Neural progenitor cell (in vitro differentiated cells): Measurements from ENCODE around the gene CD300C. TPM values are rescaled to one million over a fixed set of nuclear protein-coding genes. Genes with fewer than 3 reads are reported as not detected.

ENCODE experiments used
- DNase-seq: peaks from one replicate; pipeline ENCODE4 v3.0.0-alpha.2; 2016; ENCODE audit warnings: low spot score
- H2AFZ ChIP-seq: fragments of 200-600 bp; sonication (generic); replicated peaks from 2 replicates; pipeline ENCODE4 v1.6.1; 2016; ENCODE audit warnings: antibody characterized with exemption
- H3F3A ChIP-seq: fragments of 200-600 bp; sonication (generic); 2 replicates; pipeline ENCODE4 v1.6.1; 2016; ENCODE audit warnings: antibody characterized with exemption, low read depth
- H3K27ac ChIP-seq: fragments of 200-600 bp; sonication (generic); 2 replicates; pipeline ENCODE4 v1.5.1; 2016; ENCODE audit warnings: mild to moderate bottlenecking
- H3K27me3 ChIP-seq: fragments of 200-600 bp; sonication (generic); 2 replicates; pipeline ENCODE4 v1.6.1; 2016; ENCODE audit warnings: mild to moderate bottlenecking, moderate library complexity
- H3K36me3 ChIP-seq: fragments of 200-600 bp; sonication (generic); 2 replicates; pipeline ENCODE4 v1.5.1; 2016
- H3K4me1 ChIP-seq: fragments of 200-600 bp; sonication (generic); 2 replicates; pipeline ENCODE4 v1.6.1; 2016; ENCODE audit warnings: mixed run types
- H3K4me2 ChIP-seq: fragments of 200-600 bp; sonication (generic); 2 replicates; pipeline ENCODE4 v1.6.1; 2016
- H3K4me3 ChIP-seq: fragments of 200-600 bp; sonication (generic); 2 replicates; pipeline ENCODE4 v1.5.1; 2016
- H3K79me2 ChIP-seq: fragments of 200-600 bp; sonication (generic); 2 replicates; pipeline ENCODE4 v1.6.1; 2016; ENCODE audit warnings: low read depth
- H3K9ac ChIP-seq: fragments of 200-600 bp; sonication (generic); 2 replicates; pipeline ENCODE4 v1.6.1; 2016
- H3K9me3 ChIP-seq: fragments of 200-600 bp; sonication (generic); 2 replicates; pipeline ENCODE4 v1.5.1; 2016; ENCODE audit warnings: low read depth
- H4K20me1 ChIP-seq: fragments of 200-600 bp; sonication (generic); 2 replicates; pipeline ENCODE4 v1.6.1; 2016; ENCODE audit warnings: low read depth
- H3K27ac Mint-ChIP-seq: 3 replicates; pipeline ENCODE4 v1.8.0; 2021; ENCODE audit warnings: mixed read lengths
- H3K27me3 Mint-ChIP-seq: 2 replicates; pipeline ENCODE4 v1.8.0; 2022; ENCODE audit warnings: low read depth, mild to moderate bottlenecking, inconsistent platforms, moderate library complexity, mixed read lengths; ENCODE audit not compliant: insufficient read depth
- H3K36me3 Mint-ChIP-seq: 3 replicates; pipeline ENCODE4 v1.8.0; 2021; ENCODE audit warnings: mixed read lengths
- H3K4me1 Mint-ChIP-seq: 3 replicates; pipeline ENCODE4 v1.8.0; 2021; ENCODE audit warnings: mixed read lengths
- H3K4me3 Mint-ChIP-seq: 3 replicates; pipeline ENCODE4 v1.8.0; 2021; ENCODE audit warnings: mild to moderate bottlenecking, moderate library complexity, mixed read lengths
- H3K9me3 Mint-ChIP-seq: 3 replicates; pipeline ENCODE4 v1.8.0; 2020; ENCODE audit warnings: mixed read lengths
- EZH2 ChIP-seq: fragments of 200-600 bp; sonication (generic); IDR thresholded peaks from 2 replicates; pipeline ENCODE4 v1.6.1; 2017; ENCODE audit warnings: antibody characterized with exemption, mild to moderate bottlenecking, moderate library complexity
- EZH2phosphoT487 ChIP-seq: fragments of 200-600 bp; sonication (generic); IDR thresholded peaks from 2 replicates; pipeline ENCODE4 v1.6.1; 2017; ENCODE audit warnings: antibody characterized with exemption
- total RNA-seq: library from RNA; depleted of rRNA; stranded (reverse); fragments of >200 nt; gene quantifications from 2 replicates; pipeline ENCODE4 v1.2.3, GENCODE V29; 2015; ENCODE audit warnings: low replicate concordance
- TF ChIP-seq, protein P1 (sequence below): fragments of 200-600 bp; sonication (generic); IDR thresholded peaks from 2 replicates; pipeline ENCODE4 v1.5.1; 2017; ENCODE audit warnings: antibody characterized with exemption, mild to moderate bottlenecking

Gene CD300C
- total RNA-seq, 1 donor from 2014 or later = not detected

DNA sequence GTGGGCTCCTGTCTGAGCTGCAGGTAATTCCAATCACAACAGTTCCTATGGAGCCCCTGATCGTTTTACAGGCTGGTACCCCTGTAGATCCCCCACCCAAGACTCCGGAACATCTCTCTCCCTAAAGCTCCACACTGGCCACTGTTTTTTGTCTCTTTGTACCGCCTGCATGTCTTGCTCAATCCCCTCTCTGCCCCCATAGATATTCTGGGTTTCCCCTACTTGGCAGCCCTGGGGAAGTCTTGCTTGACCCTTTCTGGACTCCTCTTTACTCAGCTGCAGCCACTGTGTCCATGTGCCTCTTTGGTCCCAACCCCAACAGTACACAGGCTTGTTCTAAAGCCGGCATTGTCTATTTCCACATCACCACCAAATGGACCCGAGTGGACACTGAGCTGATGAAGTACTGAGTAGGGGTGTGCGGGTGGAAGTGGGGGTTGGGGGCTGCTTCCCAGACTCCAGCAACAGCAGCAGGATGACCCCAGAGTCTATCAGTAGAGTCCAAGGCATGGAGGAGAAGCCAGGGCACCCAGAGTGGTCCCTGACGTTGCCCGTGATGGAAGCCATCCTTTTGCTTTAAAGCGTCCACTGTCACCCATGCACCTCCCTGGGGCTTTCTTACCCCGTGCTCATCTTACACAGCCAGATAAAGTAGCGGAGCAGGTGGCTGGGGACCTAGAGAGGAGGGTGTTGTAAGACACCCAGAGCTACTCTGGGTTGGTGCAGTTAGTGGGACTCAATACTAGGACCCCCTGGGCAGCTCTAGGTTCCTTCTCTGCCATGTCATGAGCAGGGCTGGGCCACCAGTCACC is 21.1 kb downstream of the CD300C start:
- no peaks in the 10 kb centered on the region for H3K4me1 ChIP-seq
- DNase-seq = no peak
- Mint-ChIP-seq H3K27ac (no peak overlapping the region), H3K36me3 (no peaks in the 10 kb centered on the region), H3K9me3 (peaks cover 2% of the 10 kb centered on the region), H3K4me3 (no peak overlapping the region), H3K27me3 (peaks cover 16% of the 10 kb centered on the region), H3K4me1 (no peaks in the 10 kb centered on the region)
- H3K4me3 ChIP-seq = no peak overlapping the region
- H3K9ac ChIP-seq = no peak overlapping the region
- no peaks in the 10 kb centered on the region for H3K36me3 ChIP-seq
- H3K9me3 ChIP-seq = no peaks in the 10 kb centered on the region
- H3F3A ChIP-seq = no peaks in the 10 kb centered on the region
- no peaks in the 10 kb centered on the region for H3K79me2 ChIP-seq
- no peak overlapping the region for H3K4me2 ChIP-seq
- H3K27me3 ChIP-seq = peaks cover 11% of the 10 kb centered on the region
- H2AFZ ChIP-seq = no peak overlapping the region
- no peaks in the 10 kb centered on the region for H4K20me1 ChIP-seq
- TF ChIP-seq EZH2phosphoT487 (no peak), EZH2 (no peak)
- TF ChIP-seq, protein P1, sequence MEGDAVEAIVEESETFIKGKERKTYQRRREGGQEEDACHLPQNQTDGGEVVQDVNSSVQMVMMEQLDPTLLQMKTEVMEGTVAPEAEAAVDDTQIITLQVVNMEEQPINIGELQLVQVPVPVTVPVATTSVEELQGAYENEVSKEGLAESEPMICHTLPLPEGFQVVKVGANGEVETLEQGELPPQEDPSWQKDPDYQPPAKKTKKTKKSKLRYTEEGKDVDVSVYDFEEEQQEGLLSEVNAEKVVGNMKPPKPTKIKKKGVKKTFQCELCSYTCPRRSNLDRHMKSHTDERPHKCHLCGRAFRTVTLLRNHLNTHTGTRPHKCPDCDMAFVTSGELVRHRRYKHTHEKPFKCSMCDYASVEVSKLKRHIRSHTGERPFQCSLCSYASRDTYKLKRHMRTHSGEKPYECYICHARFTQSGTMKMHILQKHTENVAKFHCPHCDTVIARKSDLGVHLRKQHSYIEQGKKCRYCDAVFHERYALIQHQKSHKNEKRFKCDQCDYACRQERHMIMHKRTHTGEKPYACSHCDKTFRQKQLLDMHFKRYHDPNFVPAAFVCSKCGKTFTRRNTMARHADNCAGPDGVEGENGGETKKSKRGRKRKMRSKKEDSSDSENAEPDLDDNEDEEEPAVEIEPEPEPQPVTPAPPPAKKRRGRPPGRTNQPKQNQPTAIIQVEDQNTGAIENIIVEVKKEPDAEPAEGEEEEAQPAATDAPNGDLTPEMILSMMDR = no peak
- no peak overlapping the region for H3K27ac ChIP-seq

DNA sequence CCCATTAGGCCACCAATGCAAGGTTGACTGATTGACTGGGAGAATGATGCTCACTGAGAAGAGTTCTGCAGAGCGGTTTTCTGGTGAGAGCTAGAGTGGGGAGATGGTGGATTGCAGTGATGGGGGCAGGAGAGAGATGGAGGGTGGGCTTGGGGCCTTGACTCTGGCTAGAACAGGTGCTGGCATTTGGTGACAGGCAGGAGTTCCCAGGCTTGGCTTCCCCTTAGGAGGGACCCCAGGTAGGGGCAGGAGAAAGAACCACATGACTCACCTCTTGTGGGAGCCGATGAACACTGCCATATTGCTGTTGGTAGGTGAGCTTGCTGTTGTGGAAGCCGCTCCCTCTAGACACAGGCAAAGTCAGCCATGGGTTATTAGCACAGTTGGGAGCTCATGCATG is 22.6 kb downstream of the CD300C start:
- H3K9me3 Mint-ChIP-seq = peaks cover 4% of the 10 kb centered on the region
- peaks cover 8% of the 10 kb centered on the region for H3K27me3 Mint-ChIP-seq
- no peaks in the 10 kb centered on the region for H3K79me2 ChIP-seq
- H3K27ac Mint-ChIP-seq = no peak overlapping the region
- H3K36me3 ChIP-seq = no peaks in the 10 kb centered on the region
- no peak for TF ChIP-seq EZH2phosphoT487
- TF ChIP-seq, protein P1 = no peak
- no peak for TF ChIP-seq EZH2
- H3K4me1 Mint-ChIP-seq = no peaks in the 10 kb centered on the region
- H3K27me3 ChIP-seq = peaks cover 8% of the 10 kb centered on the region
- H3K27ac ChIP-seq = no peak overlapping the region
- no peak overlapping the region for H3K4me2 ChIP-seq
- peaks cover under 1% of the 10 kb centered on the region for H3K9me3 ChIP-seq
- no peak overlapping the region for H3K9ac ChIP-seq
- no peak for DNase-seq
- no peak overlapping the region for H3K4me3 Mint-ChIP-seq
- no peak overlapping the region for H2AFZ ChIP-seq
- H4K20me1 ChIP-seq = no peaks in the 10 kb centered on the region
- no peaks in the 10 kb centered on the region for H3K4me1 ChIP-seq
- H3K4me3 ChIP-seq = no peak overlapping the region
- H3F3A ChIP-seq = no peaks in the 10 kb centered on the region
- H3K36me3 Mint-ChIP-seq = no peaks in the 10 kb centered on the region

DNA sequence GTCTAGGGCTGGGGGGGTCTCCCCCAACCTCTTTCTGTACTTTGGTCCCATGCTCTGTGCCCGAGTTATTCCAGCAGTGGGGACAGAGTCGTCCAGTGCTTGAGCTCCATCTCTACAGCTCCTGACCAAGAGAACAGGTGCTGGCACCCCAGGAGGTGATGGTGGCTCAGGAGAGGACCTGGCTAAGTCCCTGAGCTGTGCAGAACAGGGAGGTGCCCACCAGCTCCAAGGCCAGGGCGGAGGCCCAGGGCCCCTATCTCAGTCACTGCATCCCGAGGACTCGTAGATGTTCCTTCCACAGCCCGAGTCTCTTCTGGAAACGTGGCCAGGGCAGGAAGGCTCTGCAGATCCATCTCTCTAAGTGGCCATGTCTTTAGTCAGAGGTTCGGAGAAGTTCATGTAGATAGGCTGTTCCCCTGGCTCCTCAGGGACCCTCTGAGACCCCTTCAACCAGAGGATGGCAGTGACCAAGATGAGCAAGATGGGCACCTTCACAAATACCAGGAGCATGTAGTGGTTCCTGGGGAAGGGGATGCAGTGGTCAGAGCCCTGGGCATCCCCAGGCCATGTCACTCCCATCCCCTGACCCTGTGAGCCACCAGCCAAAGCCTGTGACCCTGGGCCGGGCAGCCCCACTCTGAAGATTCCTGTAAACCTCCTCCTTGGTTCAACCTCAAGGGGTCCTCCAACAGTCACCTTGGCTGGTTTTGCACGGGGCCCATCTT is 23.4 kb downstream of the CD300C start:
- Histone ChIP-seq H3K4me3 (no peak overlapping the region), H3K36me3 (no peaks in the 10 kb centered on the region)
- TF ChIP-seq, protein P1 = no peak
- no peak for TF ChIP-seq EZH2
- TF ChIP-seq EZH2phosphoT487 = no peak

More for the DNA sequence above, 23.4 kb downstream of the CD300C start:
- H3K79me2 ChIP-seq = no peaks in the 10 kb centered on the region
- Mint-ChIP-seq H3K36me3 (no peaks in the 10 kb centered on the region), H3K27me3 (peaks cover 8% of the 10 kb centered on the region), H3K4me3 (no peak overlapping the region), H3K9me3 (peaks cover 4% of the 10 kb centered on the region), H3K27ac (no peak overlapping the region), H3K4me1 (no peaks in the 10 kb centered on the region)
- H2AFZ ChIP-seq = no peak overlapping the region
- DNase-seq = no peak
- no peak overlapping the region for H3K9ac ChIP-seq
- H3K27me3 ChIP-seq = peaks cover 6% of the 10 kb centered on the region
- no peak overlapping the region for H3K27ac ChIP-seq
- H4K20me1 ChIP-seq = no peaks in the 10 kb centered on the region
- H3K9me3 ChIP-seq = peaks cover 5% of the 10 kb centered on the region
- no peaks in the 10 kb centered on the region for H3F3A ChIP-seq
- H3K4me2 ChIP-seq = no peak overlapping the region
- no peaks in the 10 kb centered on the region for H3K4me1 ChIP-seq
